ENCODE data around the gene ZNF646.

GRCh38 chr16:31074814-31075183 lies 577 bp downstream of the ZNF646 start:
- TF ChIP-seq YY1 (IDR thresholded peaks at IDR 0.05; ENCODE audit: insufficient read depth, insufficient read length) (no peak), ZNF274 (IDR thresholded peaks at IDR 0.05; ENCODE audit: low read depth, low read length) (no peak), SUZ12 (IDR thresholded peaks at IDR 0.05; ENCODE audit: extremely low read depth, insufficient read depth, insufficient read length) (no peak)
